ENCODE measurements around the gene CDCP1.

CDCP1 gene

DNA sequence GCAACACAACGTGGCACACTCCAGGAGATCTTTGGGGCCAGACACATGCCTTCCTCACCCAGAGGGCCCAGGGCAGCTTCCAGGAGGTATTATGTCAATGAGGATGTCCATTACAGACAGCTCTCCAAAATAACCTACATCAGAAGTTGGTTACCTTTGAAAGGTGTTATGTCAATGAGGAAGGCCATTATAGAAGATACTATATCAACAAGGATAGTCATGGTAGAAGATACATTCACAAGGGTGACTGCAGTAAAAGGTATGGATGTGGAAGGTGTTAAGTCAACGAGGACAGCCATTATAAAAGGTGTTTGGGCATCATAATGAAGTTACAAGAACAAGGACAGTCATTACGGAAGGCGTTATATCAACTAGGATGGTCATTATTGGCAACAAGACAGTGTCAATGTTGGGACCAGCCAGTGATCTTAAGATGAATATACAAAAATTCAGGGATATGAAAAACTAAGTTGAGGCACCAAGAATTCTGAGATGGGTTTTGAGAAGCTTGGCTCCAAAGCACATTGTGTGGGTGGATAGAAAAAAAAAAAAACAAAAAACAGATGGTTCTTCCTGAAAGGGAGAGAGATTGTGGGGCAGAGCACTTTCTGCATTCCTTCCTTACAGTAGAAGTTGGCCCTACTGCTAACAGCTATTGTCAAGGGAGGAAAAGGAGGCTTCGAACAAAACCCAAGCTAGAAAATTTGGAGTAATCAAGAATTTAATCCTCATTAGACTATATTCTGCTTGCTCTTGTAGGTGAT lies 11.2 kb downstream of the CDCP1 start:
- no peak for DNase-seq

DNA sequence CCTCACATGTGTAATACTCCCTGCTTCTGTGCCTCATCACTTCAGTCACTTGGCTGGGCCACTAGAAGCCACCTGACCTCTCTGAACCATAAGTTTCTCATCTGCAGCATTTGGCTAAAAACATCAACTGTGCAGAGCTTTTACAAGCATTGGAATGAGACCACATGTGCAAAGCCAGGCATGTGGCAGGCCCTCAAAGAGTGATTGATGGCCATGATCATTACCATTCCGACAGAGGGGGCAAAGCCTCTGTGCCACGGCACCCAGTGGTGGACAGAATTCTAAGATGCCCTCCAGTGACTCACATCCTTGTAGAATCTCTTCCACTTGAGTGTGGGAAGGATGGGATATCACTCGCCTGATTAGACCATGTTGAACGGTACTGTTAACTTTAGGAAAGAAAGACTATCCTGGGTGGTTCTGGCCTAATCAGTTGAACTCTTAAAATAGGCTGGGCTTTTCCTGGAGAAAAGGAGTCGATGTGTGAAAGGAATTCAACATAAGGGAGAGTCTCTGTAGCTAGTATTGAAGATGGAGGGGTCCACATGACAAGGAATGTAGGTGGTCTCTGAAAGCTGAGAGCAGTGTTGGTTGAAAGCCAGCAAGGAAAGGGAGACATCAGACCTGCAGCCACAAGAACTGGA lies 13.5 kb downstream of the CDCP1 start:
- no peak for DNase-seq

DNA sequence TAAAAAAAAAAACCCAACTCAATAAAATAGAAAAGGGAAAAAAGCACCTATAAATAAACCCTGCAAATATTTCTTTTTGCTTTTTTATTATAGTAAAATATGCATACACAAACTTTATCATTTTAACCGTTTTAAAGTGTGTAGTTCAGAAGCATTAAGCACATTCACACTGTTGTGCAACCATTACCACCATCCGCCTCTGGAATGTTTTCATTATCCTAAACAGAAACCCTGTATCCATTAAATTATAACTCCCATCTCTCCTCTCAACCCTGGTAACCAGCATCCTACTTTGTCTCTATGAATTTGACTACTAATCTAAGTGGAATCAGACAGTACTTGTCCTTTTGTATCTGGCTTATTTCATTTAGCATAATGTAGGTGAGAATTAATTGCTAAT lies 15.0 kb downstream of the CDCP1 start:
- no peak for DNase-seq

- DNase-seq = no peak
Observed at GRCh38 chr3:45130476-45130875, 15.7 kb downstream of the CDCP1 start.

- DNase-seq = no peak
Observed at GRCh38 chr3:45128950-45129349, 17.2 kb downstream of the CDCP1 start.

- DNase-seq = no peak
Observed at GRCh38 chr3:45127130-45127822, 18.9 kb downstream of the CDCP1 start.

DNA sequence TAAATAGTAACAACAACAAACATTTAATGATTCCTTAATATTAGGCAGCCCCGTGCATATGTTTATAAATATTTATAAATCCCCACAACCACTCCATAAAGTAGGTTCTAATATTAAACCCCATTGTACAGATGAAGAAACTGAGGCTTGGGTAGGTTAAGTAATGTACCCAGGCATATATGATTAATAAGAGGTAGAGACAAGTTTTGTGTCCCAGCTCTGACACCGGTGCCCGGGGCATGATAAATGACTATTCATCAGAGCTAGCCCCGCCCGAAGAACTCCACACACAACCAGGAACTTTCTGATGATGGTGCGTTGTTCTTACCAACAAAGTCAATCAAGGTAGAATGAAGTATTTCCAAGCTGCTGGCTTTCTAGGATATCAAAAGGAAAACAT lies 19.4 kb downstream of the CDCP1 start:
- DNase-seq = no peak

- DNase-seq = no peak
Observed at GRCh38 chr3:45125550-45126026, 20.6 kb downstream of the CDCP1 start.

GRCh38 chr3:45124956-45125355 lies 21.2 kb downstream of the CDCP1 start:
- no peak for DNase-seq

DNA sequence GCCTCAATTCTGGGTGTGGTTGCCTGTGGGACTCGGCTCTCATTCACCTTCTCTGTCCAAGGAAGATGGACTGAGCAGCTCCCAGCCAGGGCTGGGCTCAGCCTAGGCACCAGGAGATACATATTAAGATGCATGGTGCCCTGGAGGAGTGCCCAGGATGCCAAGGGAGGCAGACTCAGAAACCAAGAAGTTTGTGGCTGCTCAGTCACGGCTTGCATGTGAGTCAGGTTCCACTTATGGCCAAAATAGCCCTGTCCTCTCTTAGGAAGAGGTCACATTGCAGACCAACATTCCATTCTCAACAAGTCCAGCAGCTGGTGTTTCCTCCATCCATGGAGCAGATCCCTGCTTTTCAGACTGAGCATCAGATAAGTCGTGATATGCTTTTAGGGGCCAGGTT lies 21.8 kb downstream of the CDCP1 start:
- no peak for DNase-seq

GRCh38 chr3:45123581-45124269 lies 22.5 kb downstream of the CDCP1 start:
- no peak for DNase-seq

DNA sequence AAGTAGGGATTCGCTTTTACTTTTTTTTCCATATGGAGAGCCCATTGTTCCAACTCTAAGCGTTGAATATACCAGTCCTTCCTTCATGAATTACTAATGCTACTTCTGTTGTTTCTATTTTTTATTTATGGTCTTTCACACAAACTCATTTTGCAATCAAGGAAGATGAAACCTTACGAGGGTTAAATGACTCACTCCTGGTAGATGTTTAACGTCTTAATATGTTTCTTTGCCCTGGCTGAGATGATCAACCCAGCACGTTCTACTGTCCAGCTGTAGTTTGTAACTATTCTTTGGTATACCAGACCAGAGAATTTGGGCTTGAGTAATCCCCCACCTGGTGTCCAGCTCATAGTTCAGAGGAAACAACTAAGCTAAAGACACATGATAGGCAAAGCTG lies 23.1 kb downstream of the CDCP1 start:
- DNase-seq = no peak

DNA sequence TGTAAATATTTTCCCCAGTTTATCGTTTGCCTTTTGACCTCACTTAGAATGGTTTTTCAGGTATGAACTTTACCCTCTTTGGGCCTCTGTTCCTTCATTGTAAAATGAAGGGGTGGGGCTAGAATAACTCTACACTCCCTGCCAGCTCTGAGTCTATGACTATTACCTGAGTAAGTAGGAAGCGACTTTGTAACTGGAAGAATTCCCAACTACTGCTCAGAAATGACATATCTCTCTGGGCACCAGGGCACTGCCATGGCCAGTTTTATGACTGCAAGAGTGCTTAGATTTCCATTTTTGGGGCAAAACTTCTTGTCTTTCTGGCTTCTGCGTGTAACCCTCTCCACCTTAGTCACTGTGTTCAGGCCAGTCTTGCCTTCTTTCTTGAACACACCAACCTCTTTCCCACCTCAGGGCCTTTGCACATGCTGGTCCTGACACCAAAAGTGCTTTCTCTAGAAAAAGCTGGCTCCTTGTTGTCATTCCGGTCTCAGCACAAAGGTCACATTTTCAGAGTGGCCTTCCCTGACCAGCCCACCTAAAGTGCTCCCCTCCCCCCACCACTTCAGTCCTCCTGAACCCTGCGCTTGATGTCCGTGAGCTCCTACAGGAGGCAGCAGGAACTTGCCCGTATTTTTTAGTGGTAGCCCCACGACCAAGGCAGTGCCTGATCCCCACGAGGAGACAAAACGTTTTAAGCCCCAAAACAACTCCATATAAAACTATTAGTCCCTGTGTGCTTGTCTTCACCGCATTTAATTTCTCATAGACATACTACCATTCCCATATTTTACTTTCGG lies 25.6 kb downstream of the CDCP1 start:
- DNase-seq = no peak

GRCh38 chr3:45119824-45120358 lies 26.3 kb downstream of the CDCP1 start:
- DNase-seq = no peak

DNA sequence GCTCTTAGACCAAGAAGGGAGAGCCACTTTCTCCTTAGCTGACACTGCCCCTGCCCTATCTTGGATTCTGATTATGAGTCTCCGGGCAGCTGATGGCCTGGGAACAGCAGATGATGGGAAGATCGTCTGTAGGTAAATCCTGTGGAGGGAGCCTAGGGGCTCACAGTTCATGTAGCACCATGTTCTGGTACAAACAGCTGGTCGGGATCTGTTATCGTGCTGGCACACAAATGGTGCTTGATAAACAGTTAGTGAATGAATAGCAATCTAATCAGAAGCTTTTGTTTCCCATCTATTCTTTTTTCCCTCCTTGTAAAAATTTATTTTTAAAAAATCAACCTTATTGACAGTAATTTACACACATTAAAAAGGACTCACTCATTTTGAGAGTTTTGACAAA lies 26.8 kb downstream of the CDCP1 start:
- no peak for DNase-seq

GRCh38 chr3:45118615-45119071 lies 27.5 kb downstream of the CDCP1 start:
- DNase-seq = no peak

DNA sequence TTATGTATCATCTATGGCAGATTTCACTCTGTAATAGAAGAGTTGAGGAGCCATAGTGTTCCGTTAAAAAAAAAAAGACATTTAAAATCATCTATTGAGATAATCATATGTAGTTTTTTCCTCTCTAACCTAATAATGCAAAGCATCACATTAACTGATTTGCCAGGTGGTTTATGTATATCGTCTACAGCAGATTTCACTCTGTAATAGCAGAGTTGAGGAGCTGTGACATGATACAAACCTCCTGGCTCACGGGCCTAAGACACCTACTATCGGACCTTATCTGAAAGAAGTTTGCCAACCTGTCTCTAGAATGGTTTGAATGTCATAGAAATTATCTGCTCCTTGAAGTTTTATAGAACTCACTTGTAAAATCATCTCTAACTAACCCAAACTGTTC lies 29.8 kb downstream of the CDCP1 start:
- DNase-seq = no peak

DNA sequence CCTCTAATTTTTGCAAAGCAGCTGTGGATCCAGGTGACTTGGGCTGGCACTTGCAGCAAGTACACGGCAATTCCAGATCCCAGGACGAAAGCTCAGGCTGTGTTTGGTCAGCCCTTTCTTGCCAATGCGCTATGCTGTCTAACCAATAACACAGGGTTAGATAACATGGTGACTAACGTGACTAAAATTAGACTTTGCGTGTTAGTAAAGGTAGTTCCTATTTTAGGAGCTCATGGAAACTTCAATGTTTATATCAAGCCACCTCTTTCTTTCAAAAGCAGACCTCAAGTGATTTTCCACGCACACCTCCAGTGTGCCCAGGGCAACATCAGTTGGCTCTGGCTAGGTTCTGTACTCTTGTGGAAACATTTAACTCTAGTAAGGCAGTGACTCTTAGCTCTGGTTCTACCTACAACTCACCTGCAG lies 32.5 kb downstream of the CDCP1 start:
- no peak for DNase-seq

DNA sequence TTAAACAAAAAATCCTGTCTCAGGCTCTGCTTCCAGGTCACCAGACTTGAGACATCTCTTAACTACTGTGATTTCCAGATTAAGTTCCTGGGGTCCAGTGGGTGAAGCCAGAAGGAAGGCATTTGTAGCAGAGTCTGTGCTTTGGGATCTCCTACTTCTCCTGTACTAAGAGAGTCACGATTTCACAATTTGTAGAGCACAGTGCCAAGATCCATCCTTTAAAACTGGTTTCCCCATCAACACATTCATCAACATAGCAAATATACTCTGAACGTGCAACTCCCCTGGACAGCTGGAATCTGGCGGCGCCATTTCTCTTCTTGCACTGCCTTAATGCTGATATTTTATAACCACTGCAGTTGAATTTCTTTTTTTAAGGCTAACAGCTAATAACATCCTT lies 33.2 kb downstream of the CDCP1 start:
- no peak for DNase-seq

- DNase-seq = no peak
Observed at GRCh38 chr3:45110509-45110833, 35.7 kb downstream of the CDCP1 start.

DNA sequence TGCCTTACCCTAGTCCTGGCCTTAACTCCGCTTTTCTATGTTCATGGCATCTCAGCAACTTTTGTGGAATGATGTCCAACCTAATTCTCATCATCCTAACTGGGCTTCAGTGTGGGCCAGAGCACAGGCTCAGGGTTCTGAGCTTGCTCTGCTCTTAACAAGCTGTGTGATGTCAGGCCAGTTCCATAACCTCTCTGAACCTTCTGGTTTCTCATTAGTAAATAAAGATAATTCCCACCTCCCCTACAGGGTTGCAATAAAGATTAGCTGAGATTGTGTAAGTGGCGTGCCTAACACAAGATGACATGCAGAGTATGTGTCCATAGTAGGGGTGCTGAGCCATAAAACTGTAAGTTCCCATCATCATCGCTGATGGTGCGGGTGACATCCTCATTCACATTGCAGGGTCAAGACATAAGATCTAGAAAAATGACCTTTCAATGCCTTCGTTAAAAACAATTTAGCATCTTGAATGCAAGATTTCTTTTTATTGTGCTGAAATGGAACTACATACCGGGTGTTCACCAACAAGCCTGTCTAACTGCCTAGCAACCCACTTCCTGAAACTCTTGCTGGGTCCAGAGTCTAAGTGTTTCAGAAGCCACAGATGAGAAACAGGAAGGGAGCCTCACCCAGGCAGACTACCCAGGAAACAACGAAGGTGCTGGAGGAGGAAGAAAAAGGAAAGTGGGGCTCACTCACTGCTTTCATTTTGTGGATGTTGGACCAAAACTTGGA lies 36.2 kb downstream of the CDCP1 start:
- DNase-seq = no peak

- DNase-seq = no peak
Observed at GRCh38 chr3:45106874-45107273, 39.3 kb downstream of the CDCP1 start.
